T-helper 9 cell (primary cell): ENCODE data around the gene GLS.
"Not testable (repeated sequence)": the region's sequence is repeated elsewhere in the genome, so short reads cannot be mapped to it uniquely, and the experiment has no call there.

Source experiments
- DNase-seq: peaks from one replicate; pipeline ENCODE4 v3.0.0-alpha.2; 2020

Gene GLS

GRCh38 chr2:190973726-190974628, 93.4 kb downstream of the GLS start:
- DNase-seq = no peak

GRCh38 chr2:190974629-190975361, 94.2 kb downstream of the GLS start:
- no peak for DNase-seq

- no peak for DNase-seq
These were observed 95.9 kb downstream of the GLS start for GRCh38 chr2:190976521-190976920.

- DNase-seq = no peak
These were observed 96.9 kb downstream of the GLS start for GRCh38 chr2:190977505-190977904.

GRCh38 chr2:190978389-190979053, 97.9 kb downstream of the GLS start:
- no peak for DNase-seq

- DNase-seq = no peak
These were observed 99.4 kb downstream of the GLS start for GRCh38 chr2:190979906-190980629.

- DNase-seq = no peak
These were observed 100.1 kb downstream of the GLS start for GRCh38 chr2:190980630-190981209.

GRCh38 chr2:190981333-190981732, 100.7 kb downstream of the GLS start:
- DNase-seq = no peak

GRCh38 chr2:190981733-190982132, 101.1 kb downstream of the GLS start:
- DNase-seq = no peak

GRCh38 chr2:190982262-190983034, 101.8 kb downstream of the GLS start:
- DNase-seq = no peak

GRCh38 chr2:190984595-190984994, 104.0 kb downstream of the GLS start:
- DNase-seq = no peak

GRCh38 chr2:190986221-190986953, 105.8 kb downstream of the GLS start:
- no peak for DNase-seq

GRCh38 chr2:190987116-190987515, 106.5 kb downstream of the GLS start:
- no peak for DNase-seq

GRCh38 chr2:190987938-190988337, 107.3 kb downstream of the GLS start:
- no peak for DNase-seq

- no peak for DNase-seq
These were observed 108.3 kb downstream of the GLS start for GRCh38 chr2:190988910-190989309.

- no peak for DNase-seq
These were observed 109.5 kb downstream of the GLS start for GRCh38 chr2:190990132-190990531.

- DNase-seq = no peak
These were observed 112.6 kb downstream of the GLS start for GRCh38 chr2:190993292-190993643.

- DNase-seq = no peak
These were observed 113.5 kb downstream of the GLS start for GRCh38 chr2:190994148-190994547.

- not testable (repeated sequence) for DNase-seq
These were observed 114.7 kb downstream of the GLS start for GRCh38 chr2:190995315-190995714.

GRCh38 chr2:190996338-190996946, 115.8 kb downstream of the GLS start:
- no peak for DNase-seq
